ENCODE data around the gene PIWIL1. TPM values are rescaled to one million over a fixed set of nuclear protein-coding genes. Genes with fewer than 3 reads are reported as not detected.

Gene PIWIL1
- total and polyA plus RNA-seq, 2 of the 4 experiments (the other 2 are of a cell fraction), result not detected

GRCh38 chr12:130413909-130414308 lies 76.2 kb downstream of the PIWIL1 start:
- WGBS, 2 experiments (ENCODE audit: extremely low coverage in 2 of 2, insufficient read length in 1 of 2), result 64% methylated on average over 9 of the region's 18 CpGs; no CpG with 5 or more reads in 1 of the 2 experiments
- Histone ChIP-seq H2AK5ac (ENCODE audit: low read depth, low read length) (no peak overlapping the region), H3K36me3 (ENCODE audit: control insufficient read depth, insufficient read depth, low read length) (no peaks in the 10 kb centered on the region), H3K4me1 (ENCODE audit: control insufficient read depth, insufficient read depth, low read length) (no peaks in the 10 kb centered on the region), H3K4me2 (ENCODE audit: low read depth, low read length) (no peak overlapping the region), H4K5ac (ENCODE audit: low read depth, low read length) (no peak overlapping the region), H3K27me3 (ENCODE audit: control insufficient read depth, insufficient read depth, low read length) (no peaks in the 10 kb centered on the region), H2BK120ac (ENCODE audit: low read depth, low read length) (no peak overlapping the region), H4K20me1 (ENCODE audit: insufficient read depth, low read length) (no peaks in the 10 kb centered on the region), H3K79me1 (ENCODE audit: low read depth in 1 of 2, low read length in 2 of 2) (no peaks in the 10 kb centered on the region), H3K23ac (ENCODE audit: low read depth, low read length) (no peak overlapping the region), H2BK15ac (ENCODE audit: low read depth, low read length) (no peak overlapping the region), H3K9ac (ENCODE audit: low read depth, low read length) (no peak overlapping the region), H4K91ac (ENCODE audit: insufficient read depth, low read depth, low read length) (no peak overlapping the region), H3K14ac (replicated peaks; ENCODE audit: low read depth, low read length) (no peak overlapping the region), H2BK20ac (ENCODE audit: low read depth, low read length) (no peak overlapping the region), H3K9me1 (ENCODE audit: insufficient read depth, low read length) (no peaks in the 10 kb centered on the region), H2AFZ (replicated peaks; ENCODE audit: low read length, poor library complexity) (no peak overlapping the region), H2BK5ac (ENCODE audit: low read depth, low read length, poor library complexity, severe bottlenecking) (no peak overlapping the region), H3K27ac (ENCODE audit: insufficient read depth, low read length) (no peak overlapping the region), H3K9me3 (ENCODE audit: control insufficient read depth, insufficient read depth, low read length) (peaks cover 26% of the 10 kb centered on the region), H3K56ac (ENCODE audit: extremely low read depth, insufficient read depth, low read length) (no peak overlapping the region), H3K4ac (ENCODE audit: low read depth, low read length) (no peak overlapping the region), H2AK9ac (replicated peaks; ENCODE audit: low read depth, low read length, poor library complexity) (no peak overlapping the region), H3K4me3 (ENCODE audit: insufficient read depth, low read depth, low read length) (no peak overlapping the region), H3K18ac (ENCODE audit: low read depth, low read length) (no peak overlapping the region), H4K8ac (ENCODE audit: low read depth in 2 of 2, low read length in 2 of 2) (no peak overlapping the region)
- DNase-seq (no peak), ATAC-seq (ENCODE audit: low read depth) (no peak)
- dilution Hi-C loops (cut with HindIII; ENCODE audit: low sequenced_read_pairs, unreplicated experiment), result no loop called here
- in situ Hi-C loops (cut with MboI; ENCODE audit: low sequenced_read_pairs), result no loop called here
- POLR2A ChIA-PET (ENCODE audit: unreplicated experiment), result no interaction called here
- no TSS peak for BruUV-seq (replicated peaks)
- CTCF ChIA-PET, result no interaction called here
- intact Hi-C loops (cut with micrococcal nuclease), result no loop called here
- no peak for TF ChIP-seq CTCF (conservative IDR thresholded peaks at IDR 0.05; ENCODE audit: low read depth, low read length)
- no peak for TF ChIP-seq POLR2A (IDR thresholded peaks at IDR 0.05; ENCODE audit: low read depth, low read length)
- TF ChIP-seq CHD1 (IDR thresholded peaks at IDR 0.05; ENCODE audit: low read depth, low read length), result no peak
- no peak for TF ChIP-seq RFX5 (IDR thresholded peaks at IDR 0.05; ENCODE audit: low read depth, low read length)
- TF ChIP-seq FOS (IDR thresholded peaks at IDR 0.05; ENCODE audit: low read depth, low read length), result no peak
- no peak for TF ChIP-seq USF2 (IDR thresholded peaks at IDR 0.05; ENCODE audit: low read depth, low read length)

Data from IMR-90 (cell line).